Pancreas (tissue), 10 donors: ENCODE results near the gene SIX4. TPM values are rescaled to one million over a fixed set of nuclear protein-coding genes. Genes with fewer than 3 reads are reported as not detected.

Source experiments
- ATAC-seq, 4 donors: fragments of 200-7000 bp; cut with Tn5 transposase; one replicate each; pipeline versions ENCODE4 v1.8.0 to v1.9.1; 2020; ENCODE audit warnings: mild to moderate bottlenecking in 4 of 4, moderate library complexity in 4 of 4
- DNase-seq, 6 donors: peaks; one replicate each; pipeline ENCODE4 v3.0.0-alpha.2; 2020
- FAIRE-seq: peaks from 2 replicates; lab custom pipeline; 2012; peaks lifted over from hg19 to GRCh38; lab: Jason Lieb, UNC
- H3K27ac ChIP-seq, 4 donors: fragments of 200-600 bp; sonication (generic); 1 replicate in 3 of 4; 2 replicates in 1 of 4; pipeline versions ENCODE4 v1.5.0 to v1.8.0; 2020
- H3K27me3 ChIP-seq, 4 donors: fragments of 200-600 bp; one replicate each; pipeline ENCODE4 v1.8.0; 2021
- H3K36me3 ChIP-seq, 3 donors: fragments of 200-600 bp; sonication (generic) in 1 of 3; one replicate each; pipeline versions ENCODE4 v1.5.0 to v1.8.0; 2020 to 2021
- H3K4me1 ChIP-seq, 3 donors: fragments of 200-600 bp; one replicate each; pipeline ENCODE4 v1.8.0; 2021
- H3K4me3 ChIP-seq, 4 donors: fragments of 200-600 bp; sonication (generic) in 2 of 4; one replicate each; pipeline versions ENCODE4 v1.5.0 to v1.8.0; 2020 to 2021
- H3K9me3 ChIP-seq, 4 donors: fragments of 200-600 bp; one replicate each; pipeline ENCODE4 v1.8.0; 2021
- CTCF ChIP-seq, 4 donors: fragments of 200-600 bp; sonication (generic) in 3 of 4; IDR thresholded peaks; one replicate each; pipeline versions ENCODE4 v1.5.0 to v1.8.0; 2021; ENCODE audit warnings: antibody characterized with exemption in 4 of 4
- WGBS, 2 donors: extraction: QIAGEN DNeasy Blood & Tissue Kit; methylation state at CpG; one replicate each; pipeline ENCODE4 v1.1.7; 2013; 5-methylcytosine and 5-hydroxymethylcytosine counted together
- intact Hi-C, 3 donors: fragments of 100-400 bp; cut with DNase I; formaldehyde crosslinking; loops; one replicate each; pipeline versions ENCODE4 v1.11.1 to v1.14.2; 2022
- polyA plus RNA-seq, 2 donors: library from polyadenylated mRNA; stranded (reverse); fragments of 200-250 nt; gene quantifications; one replicate each; pipeline ENCODE4 v1.2.3, GENCODE V29; 2013
- total RNA-seq, 6 donors: library from RNA; stranded (reverse); fragmentation: NEBNext Ultra II Directional in 4 of 6; extraction: Animal tissue kit (Norgen Biotek cat#: 25700) in 4 of 6; gene quantifications; one replicate each; pipeline versions ENCODE4 v1.2.1 to v1.2.4, GENCODE V29; 2021 to 2023
- donor health status: healthy with polysubstance abuse.
- donor health status: DM: no; HTN: no; CAD: no; lungs with moderate emphysema.
- donor health status: DM: no; HTN: no; CAD: no.
- donor health status: control.
- donor health status: control.
- donor health status: Bipolar disorder and iron deficiency.
- donor health status: DM: yes; HTN: yes; CAD: no.
- donor health status: DM: no; HTN: no; CAD: no.
- donor health status: DM: no; HTN: no; CAD: no.
- donor health status: DM: yes; HTN: yes; CAD: no.

SIX4 gene
- total and polyA plus RNA-seq, 8 donors, result 0.33 to 4.1 (median 2.2) TPM

GRCh38 chr14:60760644-60761364, 36.7 kb upstream of the SIX4 start:
- WGBS, 2 donors, result 63 to 71% methylated on average over 3 of the region's 3 CpGs
- no peak for TF ChIP-seq CTCF (IDR thresholded peaks at IDR 0.05)
- intact Hi-C loops, result no loop called here
- Histone ChIP-seq H3K9me3 (no peaks in the 10 kb centered on the region), H3K36me3 (no peaks in the 10 kb centered on the region), H3K4me3 (no peak overlapping the region), H3K4me1 (peaks cover 0 to 15% (median 5%) of the 10 kb centered on the region in 3 donors), H3K27ac (peak overlapping the region in 1 of 4 donors; percentile 28), H3K27me3 (no peaks in the 10 kb centered on the region)
- DNase-seq, result no peak
- FAIRE-seq, result no peak
- peak; percentile 84 to 97 (median 91) for ATAC-seq

GRCh38 chr14:60760209-60760608, 36.1 kb upstream of the SIX4 start:
- Histone ChIP-seq H3K9me3 (no peaks in the 10 kb centered on the region), H3K4me1 (peaks cover 0 to 15% (median 5%) of the 10 kb centered on the region in 3 donors), H3K27me3 (no peaks in the 10 kb centered on the region), H3K4me3 (no peak overlapping the region), H3K36me3 (no peaks in the 10 kb centered on the region), H3K27ac (no peak overlapping the region)
- intact Hi-C loops, result no loop called here
- 100% methylated on average over 1 of the region's 1 CpG for WGBS, 2 donors
- DNase-seq (no peak), FAIRE-seq (no peak), ATAC-seq (no peak)
- TF ChIP-seq CTCF (IDR thresholded peaks at IDR 0.05), result no peak

- WGBS, 2 donors, result 87 to 89% methylated on average over 2 of the region's 2 CpGs
- no peak for FAIRE-seq
- no peak for DNase-seq
- Histone ChIP-seq H3K27me3 (no peaks in the 10 kb centered on the region), H3K9me3 (no peaks in the 10 kb centered on the region), H3K27ac (no peak overlapping the region), H3K4me1 (peaks cover 0 to 15% (median 5%) of the 10 kb centered on the region in 3 donors), H3K36me3 (no peaks in the 10 kb centered on the region), H3K4me3 (no peak overlapping the region)
- TF ChIP-seq CTCF (IDR thresholded peaks at IDR 0.05), result no peak
- intact Hi-C loops, result no loop called here
- ATAC-seq, result no peak
These were observed 34.7 kb upstream of the SIX4 start for GRCh38 chr14:60758885-60759284.

- Histone ChIP-seq H3K27ac (no peak overlapping the region), H3K9me3 (no peaks in the 10 kb centered on the region), H3K36me3 (no peaks in the 10 kb centered on the region), H3K4me1 (peaks cover 0 to 15% (median 5%) of the 10 kb centered on the region in 3 donors), H3K27me3 (no peaks in the 10 kb centered on the region), H3K4me3 (no peak overlapping the region)
- no peak for TF ChIP-seq CTCF (IDR thresholded peaks at IDR 0.05)
- intact Hi-C loops, result no loop called here
- DNase-seq (no peak), ATAC-seq (no peak), FAIRE-seq (no peak)
- WGBS, 2 donors, result 83 to 90% methylated on average over 1 of the region's 1 CpG
These were observed 33.4 kb upstream of the SIX4 start for GRCh38 chr14:60757567-60758002.

GRCh38 chr14:60756847-60757246, 32.7 kb upstream of the SIX4 start:
- H3K4me1 ChIP-seq, result peaks cover 0 to 15% (median 5%) of the 10 kb centered on the region in 3 donors
- DNase-seq (no peak), FAIRE-seq (no peak), ATAC-seq (no peak)
- H3K27me3 ChIP-seq, result no peaks in the 10 kb centered on the region
- TF ChIP-seq CTCF (IDR thresholded peaks at IDR 0.05), result no peak
- no peaks in the 10 kb centered on the region for H3K9me3 ChIP-seq
- H3K4me3 ChIP-seq, result no peak overlapping the region
- WGBS, 2 donors, result 43 to 46% methylated on average over 1 of the region's 1 CpG
- no peaks in the 10 kb centered on the region for H3K36me3 ChIP-seq
- no peak overlapping the region for H3K27ac ChIP-seq
- intact Hi-C loops, result no loop called here
